GM21447 (cell line): ENCODE data around the gene SLC31A2.
"Not testable (repeated sequence)": the region's sequence is repeated elsewhere in the genome, so short reads cannot be mapped to it uniquely, and the experiment has no call there.

Experiments used
- ATAC-seq: cut with Tn5 transposase; IDR thresholded peaks from one replicate; pipeline ENCODE4 v1.9.1; 2021; ENCODE audit not compliant: unreplicated experiment

Gene SLC31A2

DNA sequence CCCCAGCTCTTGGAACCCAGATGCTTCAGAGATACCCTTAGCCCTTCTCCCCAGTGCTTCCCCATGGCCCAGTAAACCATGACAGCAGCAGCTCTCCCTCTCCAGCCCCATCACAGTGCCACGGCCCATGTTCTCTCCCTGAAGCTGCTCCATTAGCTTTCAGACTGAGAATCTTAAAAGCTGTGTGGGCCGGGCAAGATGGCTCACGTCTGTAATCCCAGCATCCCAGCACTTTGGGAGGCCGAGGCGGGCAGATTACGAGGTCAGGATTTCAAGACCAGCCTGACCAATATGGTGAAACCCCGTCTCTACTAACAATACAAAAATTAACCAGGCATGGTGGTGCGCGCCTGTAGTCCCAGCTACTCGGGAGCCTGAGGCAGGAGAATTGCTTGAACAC is 1.2 kb upstream of the SLC31A2 start:
- ATAC-seq, result not testable (repeated sequence)

DNA sequence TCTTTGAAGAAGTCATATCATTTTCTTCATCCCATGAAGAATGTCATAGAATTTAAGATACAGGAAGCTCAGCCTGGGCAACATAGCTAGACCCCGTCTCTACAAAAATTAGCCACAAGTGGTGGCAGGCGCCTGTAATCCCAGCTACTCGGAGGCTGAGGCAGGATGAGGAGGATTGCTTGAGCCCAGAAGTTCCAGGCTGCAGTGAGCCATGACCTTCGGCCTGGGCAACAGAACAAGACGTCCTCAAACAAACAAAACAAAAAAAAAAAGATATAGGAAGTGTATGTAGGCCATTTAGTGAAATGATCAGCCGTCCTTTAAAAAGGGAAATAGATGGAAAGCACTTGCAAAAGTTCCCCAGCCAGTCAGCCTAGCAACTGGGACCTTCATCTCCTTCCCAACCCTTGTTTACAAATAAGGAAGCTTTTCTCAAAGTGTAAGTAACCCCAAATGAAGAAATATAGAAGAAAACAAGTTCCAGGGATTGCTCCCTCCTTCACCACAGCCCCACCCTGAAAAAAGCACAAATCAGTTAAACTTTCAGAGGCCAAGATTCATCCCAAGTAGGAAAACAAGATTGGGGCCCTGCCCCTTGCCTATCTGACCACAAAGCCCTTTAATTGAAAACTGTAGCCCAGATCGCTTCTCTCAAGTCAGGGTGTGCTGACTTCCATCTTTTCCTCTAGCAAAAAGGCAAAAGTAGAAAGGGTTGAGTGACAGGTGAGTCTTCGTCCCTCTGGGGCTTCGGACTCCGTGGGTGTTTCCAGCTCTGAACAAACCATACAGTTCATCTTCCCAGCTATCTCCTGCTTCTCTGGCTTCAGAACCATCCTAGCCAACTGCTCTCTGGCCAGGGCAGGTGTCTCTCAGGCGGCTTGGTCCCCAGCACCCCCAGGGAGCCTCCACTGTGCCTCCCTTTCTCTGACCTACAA is 1.2 kb downstream of the SLC31A2 start:
- no peak for ATAC-seq

DNA sequence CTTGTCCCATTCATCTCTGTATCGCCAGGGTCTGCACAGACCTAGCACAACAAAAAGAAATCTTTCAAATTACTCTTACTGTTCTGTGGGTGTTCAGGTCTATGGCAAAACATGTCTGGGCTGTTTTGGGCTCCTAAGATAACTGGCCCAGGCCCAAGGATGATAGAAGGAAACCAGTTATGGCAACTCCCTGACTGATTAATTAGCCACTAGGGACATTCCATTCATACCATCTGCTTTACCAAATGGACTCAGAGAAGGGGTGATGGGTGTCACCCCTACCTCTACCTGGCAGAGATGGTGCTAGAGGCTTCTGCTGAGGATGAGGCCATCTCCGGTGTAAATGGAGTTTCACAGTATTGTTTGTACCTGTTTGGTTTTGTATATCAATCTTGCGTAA is 1.9 kb downstream of the SLC31A2 start:
- no peak for ATAC-seq

DNA sequence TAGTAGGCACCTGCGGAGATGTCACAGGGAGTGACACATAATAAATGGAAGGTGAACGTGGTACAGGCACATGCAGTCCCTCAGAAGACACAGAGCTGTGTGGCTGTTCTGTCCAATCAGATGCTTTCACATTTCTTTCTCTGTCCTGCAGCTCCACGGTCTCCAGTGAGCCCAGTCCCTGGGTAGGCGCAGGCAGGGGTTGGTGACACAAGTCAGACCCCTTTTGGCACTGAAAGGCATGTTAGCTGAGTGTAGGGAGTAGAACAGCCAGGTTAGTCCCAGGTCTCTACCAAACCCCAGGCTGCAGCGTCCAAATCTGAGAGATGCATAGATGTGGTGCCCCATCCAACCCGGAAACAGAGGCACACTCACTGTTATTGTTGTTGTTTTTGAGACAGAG is 2.8 kb downstream of the SLC31A2 start:
- no peak for ATAC-seq

DNA sequence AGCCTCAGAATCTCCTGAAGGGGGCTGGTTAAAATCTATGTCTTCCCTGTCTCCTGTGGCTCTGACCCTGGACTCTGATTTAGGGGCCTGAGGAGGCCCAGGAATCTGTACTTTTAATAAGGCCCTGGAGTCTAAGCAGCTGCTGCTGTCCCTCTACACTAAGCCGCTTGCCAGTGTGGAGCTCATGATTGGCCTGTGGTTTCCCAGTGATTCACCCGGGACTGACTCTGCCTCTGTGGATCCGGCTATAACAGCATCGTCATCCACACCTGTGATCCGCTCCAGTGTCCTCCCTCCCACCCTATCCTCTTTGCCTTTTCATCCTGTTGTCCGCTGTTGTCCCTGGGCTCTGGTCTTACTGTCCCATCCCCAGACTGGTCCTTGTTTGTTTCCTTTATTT is 3.7 kb downstream of the SLC31A2 start:
- ATAC-seq, result no peak

DNA sequence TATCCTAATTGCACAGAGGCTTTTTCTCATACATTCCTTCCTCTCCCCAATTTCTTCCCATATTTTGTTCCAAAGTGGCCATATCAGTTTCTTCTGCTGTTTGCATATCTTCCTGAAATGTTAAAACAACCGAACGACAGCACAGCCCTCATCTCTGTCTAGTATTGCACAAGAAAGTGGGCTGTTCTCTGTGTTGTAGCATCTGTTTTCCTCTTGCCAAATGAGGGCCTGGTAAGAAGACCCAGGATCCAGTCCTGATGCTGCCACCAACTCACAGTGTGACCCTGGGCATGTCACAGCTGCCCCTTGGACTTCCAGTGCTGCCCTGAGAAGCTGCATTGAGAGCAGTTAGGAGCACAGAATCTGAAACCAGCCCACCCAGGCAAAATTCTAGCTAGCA is 4.1 kb downstream of the SLC31A2 start:
- ATAC-seq, result no peak

DNA sequence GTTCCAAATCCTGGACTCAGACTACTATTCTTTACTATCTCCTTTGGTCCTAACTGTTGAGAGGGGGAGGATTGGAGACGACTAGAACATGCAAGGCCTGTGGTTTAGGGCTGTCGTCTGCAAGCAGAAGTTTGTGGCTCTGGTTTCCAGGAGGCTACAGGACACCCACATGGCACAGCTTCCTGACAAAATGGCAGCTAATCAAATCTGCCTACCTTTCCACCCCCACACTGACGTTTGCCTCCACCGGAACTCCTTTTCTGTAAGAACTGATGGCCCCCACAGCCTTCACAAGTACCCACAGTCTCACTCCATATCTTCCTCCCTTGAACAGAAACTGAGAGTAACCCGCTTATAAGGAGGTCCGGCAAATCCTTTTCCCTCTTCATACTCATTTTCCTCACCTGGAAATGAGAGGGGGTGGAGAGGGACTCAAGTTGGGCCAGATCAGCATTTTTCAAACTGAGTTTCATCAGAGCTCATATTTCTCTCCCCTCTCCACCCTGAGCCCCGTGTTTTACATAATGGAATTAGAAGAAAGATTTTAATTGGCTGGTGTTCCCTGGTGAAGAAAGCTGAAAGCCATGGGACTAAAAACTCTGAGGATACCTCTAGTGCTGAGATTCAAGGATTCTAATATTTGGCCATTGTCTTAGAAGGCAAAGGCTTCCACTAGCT is 5.2 kb downstream of the SLC31A2 start:
- ATAC-seq, result no peak

DNA sequence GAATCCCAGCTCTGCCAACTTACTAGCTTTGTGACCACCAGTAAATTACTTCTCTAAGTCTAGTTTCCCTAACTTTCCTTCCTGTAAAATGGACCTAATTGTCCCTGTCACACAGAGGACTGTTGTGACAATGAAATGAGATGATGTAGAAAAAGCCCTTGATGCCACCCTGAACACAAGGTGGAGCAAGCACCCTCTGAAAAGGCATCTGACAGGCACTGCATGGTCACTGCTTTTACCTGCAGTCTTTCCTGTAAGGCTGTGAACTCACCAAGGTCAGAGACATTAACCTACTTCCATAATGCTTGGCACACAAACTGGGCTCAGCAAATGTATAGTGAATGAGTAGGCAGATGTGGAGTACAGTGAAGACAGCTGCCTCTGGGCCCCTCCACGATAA is 6.1 kb downstream of the SLC31A2 start:
- ATAC-seq, result no peak

DNA sequence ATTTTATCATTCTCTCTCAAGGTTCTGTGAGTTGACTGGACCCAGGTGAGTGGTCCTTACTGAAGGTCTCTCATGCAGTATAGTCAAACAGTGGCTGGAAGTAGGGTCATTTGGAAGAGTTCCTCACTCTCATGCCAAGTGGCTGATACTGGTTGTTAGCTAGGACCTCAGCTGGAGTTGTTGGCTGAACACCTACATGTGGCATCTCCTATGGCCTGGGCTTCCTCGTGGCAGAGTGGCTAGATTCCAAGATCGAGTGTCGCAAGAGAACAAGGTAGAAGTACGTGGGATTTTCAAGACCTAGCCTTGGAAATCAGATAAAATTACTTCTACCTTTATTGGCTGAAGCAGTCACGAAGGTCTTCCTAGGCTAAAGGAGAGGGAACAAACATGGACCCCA is 7.6 kb downstream of the SLC31A2 start:
- no peak for ATAC-seq

DNA sequence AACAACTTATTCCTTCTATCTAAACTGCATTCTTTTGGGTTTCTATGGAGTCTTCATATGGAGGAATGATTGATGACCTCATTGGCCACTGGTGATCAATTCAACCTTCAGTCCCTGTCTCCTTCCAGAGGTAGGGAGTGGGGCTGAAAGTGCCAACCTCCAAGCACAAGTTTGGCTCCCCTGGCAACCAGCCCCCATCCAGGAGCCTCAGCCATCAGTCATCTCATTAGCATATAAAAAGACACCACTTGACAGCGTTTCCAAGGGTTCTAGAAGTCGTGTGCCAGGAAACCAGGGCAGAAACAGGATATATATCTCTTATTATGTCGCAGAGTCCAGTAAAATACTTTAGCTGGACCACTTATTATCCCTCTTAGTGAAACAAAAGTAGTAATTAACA is 9.8 kb downstream of the SLC31A2 start:
- ATAC-seq, result no peak

DNA sequence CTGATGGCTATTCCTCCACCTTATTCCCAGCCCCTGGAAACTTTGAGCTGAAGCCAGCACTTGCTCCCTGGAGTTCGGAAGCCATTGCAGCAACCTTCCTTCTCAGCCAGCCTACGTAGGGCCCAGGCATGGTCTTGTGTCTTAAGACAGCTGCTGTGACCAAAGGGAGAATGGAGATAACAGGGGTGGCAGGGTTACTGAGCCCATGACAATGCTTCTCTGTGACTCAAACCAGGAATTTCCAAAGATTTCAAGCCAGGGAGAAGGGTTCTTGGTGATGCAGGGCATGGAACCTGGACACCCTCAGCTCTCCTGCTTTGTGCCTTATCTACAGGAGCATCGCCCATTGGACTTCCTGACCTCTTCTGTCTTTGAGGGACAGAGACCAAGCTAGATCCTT is 12.2 kb downstream of the SLC31A2 start:
- ATAC-seq, result no peak

DNA sequence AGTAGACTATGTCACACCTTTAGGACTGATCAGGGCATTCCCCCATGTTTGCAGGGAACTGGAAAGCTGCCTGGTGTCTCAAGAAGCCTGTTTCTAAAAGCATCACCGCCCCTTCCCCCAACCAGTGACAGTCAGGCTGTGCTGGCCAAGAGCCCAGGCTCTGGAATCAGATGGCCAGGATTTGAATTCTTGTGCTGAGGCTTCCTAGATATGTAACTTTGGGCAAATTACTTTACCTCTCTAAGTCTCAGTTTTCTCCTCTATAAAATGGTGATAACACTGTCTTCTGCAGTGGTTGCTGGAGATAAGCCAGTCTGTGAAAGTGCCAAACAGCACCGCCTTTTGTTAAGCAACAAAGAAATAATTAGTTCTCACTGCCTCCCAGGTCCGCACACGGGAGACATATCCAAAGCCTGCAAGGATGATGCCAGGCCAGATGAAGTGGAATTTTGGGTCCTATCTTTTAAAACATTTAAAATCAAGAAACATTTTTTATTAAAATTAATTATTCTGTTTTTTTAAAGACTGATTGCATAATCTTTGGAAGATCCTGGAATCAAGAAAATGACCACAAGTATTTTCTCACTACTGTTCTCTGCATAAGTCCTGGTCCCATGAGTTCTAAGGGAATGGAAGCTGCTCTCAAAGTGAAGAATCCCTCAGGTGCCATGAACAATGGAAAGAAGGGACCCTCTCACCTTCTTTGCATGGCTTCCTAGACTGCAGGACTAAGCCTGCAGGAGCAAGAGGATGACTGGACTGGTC is 13.9 kb downstream of the SLC31A2 start:
- no peak for ATAC-seq

DNA sequence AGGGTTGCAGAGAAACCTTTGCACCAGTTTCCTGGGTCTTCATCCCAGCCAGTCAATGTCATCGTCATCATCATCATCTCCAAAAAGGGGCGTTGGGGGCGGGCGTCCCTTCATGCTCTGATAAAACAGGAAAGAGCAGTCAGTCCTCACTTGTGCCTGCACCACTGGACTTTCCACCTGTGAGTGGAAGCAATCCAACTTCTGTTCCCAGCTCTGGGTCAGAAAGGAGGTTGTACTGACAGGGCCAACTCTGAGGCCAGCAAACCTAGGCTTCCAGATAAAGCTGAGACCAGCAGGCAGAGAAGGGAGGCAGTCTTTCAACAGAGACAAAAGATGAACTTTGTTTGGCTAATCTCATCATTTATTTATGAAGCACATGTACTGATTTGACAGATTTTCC is 15.2 kb downstream of the SLC31A2 start:
- no peak for ATAC-seq

DNA sequence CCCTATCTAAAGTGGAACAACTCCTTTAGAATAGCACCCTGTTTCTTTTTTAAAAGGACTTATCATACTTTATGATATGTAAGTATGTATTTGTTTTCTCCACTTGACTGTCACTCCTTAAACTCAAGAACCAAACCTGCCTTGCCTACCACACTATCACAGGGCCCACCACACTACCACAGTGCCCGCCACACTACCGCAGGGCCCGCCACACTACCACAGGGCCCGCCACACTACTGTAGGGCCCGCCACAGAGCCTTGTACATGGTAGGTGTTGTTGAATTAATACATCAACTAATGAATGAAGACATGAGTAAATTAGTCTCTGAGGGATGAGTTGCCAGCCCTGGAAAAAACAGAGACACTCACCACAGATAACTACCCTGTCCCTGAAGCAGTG is 18.0 kb downstream of the SLC31A2 start:
- ATAC-seq, result no peak

DNA sequence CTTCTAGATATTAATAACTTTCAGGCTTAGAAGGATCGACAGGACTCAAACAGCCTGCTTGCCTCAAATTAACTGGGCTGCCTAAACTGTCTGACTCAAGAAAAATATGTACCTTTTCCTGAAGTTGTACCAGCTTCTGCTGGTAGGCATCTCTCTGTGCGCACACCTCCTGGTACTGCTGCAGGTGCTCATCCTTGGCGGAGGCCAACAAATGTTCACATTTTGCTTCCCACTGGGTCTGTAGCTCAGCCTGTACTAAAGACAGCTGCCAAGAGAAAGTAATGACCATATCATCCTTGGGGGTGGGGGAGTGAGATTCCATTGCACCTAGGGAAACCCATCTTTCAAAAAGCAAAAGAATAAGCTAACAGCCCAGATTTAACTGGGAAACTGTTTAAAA is 22.5 kb downstream of the SLC31A2 start:
- ATAC-seq, result no peak

DNA sequence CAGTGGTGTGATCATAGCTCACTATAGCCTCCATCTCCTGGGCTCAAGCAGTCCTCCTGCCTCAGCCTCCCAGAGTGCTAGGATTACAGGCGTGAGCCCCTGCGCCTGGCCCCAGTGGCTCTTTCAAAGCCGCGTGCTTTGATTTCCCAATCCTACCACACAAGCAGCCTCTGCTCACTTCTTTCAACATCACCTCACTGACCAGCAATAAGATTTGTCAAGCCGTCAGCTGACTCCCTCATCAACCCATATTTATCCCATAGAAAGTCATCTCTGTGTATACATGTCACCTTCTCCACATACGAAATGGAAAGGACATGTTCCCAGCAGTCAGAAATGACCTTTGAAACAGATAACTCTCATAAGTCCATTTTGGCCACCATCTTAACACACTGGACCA is 26.0 kb downstream of the SLC31A2 start:
- no peak for ATAC-seq

DNA sequence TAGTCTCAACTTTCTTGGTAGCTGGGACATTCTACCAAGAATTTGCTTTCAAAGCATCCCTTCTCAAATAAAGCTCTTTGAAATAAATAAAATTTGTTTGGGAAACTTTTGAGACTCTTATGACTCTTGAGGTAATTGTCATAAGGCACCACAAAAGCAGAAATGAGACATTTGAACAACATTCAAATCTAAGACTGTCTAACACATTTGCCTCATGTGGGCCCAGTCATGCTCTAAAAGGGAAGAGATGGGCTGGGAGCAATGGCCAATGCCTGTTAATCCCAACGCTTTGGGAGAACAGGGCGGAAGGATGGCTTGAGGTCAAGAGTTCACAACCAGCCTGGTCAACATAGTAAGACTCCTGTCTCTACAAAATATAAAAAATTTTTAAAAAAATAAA is 26.4 kb downstream of the SLC31A2 start:
- ATAC-seq, result no peak

DNA sequence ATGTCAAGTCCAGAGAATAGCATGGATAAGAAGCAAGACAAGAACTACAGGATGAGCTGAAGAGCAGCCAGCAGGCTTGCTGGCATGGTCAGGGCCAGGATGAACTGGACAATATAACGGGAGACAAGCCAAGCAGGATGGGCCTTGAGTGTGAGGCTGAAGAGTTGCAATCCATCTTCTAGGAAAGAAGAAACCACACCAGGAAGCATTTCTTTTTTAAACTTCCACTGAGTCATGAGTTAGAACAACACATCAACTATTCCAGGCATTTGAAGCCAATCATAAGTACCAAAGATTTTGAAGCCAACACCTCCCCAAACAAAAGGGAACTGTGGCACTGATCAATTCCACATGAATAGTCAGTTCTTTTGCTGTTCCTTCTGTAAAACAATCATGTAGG is 27.3 kb downstream of the SLC31A2 start:
- no peak for ATAC-seq

DNA sequence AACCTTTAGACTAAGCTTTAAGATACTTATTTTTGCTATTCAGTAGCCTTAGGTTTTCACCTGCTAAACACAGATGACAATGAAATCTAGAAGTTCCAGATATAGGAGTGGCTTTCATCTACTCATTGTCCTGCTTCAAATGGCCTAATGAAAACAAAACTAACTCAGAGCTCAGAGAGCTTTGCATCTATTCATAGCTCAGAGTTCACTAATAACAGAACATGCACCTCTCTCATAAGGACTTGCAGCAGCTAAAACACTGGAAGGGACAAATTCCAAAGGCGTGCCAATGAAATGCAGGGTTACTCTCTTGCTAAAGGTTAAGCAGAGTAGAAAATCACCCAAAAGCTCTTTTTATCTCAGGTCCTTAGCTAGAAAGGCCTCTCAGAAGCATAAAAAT is 29.0 kb downstream of the SLC31A2 start:
- ATAC-seq, result no peak

DNA sequence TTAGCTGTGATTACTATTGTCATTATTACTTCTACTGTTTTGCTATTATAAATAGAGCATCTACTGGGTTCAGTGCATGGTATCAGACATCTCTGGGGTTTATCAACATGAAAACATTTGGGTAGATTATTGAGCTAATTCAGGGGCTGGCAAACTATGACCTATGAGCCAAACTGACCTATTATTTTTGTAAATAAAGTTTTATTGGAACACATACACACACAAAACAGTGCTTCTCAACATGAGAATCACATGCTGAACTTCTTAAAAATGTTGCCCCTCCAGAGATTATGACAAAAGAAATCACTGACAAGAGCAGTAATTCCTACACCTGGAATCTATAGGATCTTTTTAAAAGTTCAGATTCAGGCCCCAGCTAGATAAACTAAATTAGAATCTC is 30.4 kb downstream of the SLC31A2 start:
- ATAC-seq, result no peak

DNA sequence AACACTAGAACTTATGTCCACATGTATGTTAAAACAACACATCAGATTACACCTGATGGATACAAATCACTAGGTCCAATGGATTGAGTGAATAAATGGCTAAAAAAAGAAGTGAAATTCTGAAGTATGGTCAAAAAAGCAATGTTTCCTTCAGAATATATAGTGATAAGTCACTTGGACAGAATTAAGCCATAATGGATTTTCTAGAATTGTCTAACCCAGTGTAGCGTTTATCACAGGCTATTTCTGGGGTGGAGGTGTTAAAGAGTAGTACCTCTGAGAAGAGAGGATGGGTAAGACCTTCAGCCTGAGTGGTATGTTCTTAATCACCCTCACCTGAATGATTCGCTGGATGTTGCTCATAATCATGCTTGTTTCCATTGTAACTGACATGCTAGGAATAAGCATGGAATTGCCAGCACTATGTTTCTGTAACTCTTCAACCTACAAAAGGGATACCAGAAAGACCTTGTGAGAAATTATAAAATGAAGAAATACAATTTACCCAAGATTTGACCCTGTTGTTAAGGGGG is 33.2 kb downstream of the SLC31A2 start:
- ATAC-seq, result no peak

DNA sequence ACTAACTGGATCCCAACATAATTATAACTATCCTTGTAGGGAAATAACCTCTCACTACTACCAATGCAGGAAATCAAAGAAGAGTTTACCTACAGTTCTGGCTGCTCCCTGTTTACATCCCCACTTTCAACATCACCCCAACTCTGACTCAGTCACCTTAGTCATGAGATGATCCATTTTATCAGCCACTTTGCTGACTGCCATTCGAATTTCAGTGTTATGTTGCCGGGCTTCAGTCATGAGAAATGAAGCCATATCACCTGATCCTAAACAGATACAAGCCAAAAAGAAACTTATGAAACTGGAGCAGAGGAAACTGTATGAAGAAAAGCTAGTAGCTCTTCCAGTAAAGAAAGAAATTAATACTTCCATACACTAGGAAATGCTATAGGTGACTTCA is 33.7 kb downstream of the SLC31A2 start:
- no peak for ATAC-seq
